GM21576 (cell line): ENCODE data around the gene SYS1.
A peak's percentile ranks its signal among the peaks of the same experiment; 100 is the strongest.

Source experiments
- ATAC-seq: cut with Tn5 transposase; IDR thresholded peaks from one replicate; pipeline ENCODE4 v1.9.1; 2021; ENCODE audit warnings: mild to moderate bottlenecking, moderate library complexity; ENCODE audit not compliant: unreplicated experiment

SYS1 gene

GRCh38 chr20:45412653-45413052 is 49.7 kb downstream of the SYS1 start:
- ATAC-seq, result no peak

GRCh38 chr20:45413479-45413878 is 50.5 kb downstream of the SYS1 start:
- ATAC-seq, result no peak

- ATAC-seq, result peak; percentile 74
Measured at GRCh38 chr20:45415822-45416637, 53.1 kb downstream of the SYS1 start, which contains the start of gene PIGT. PIGT (plus strand) TSS chr20:45416141; CDS start chr20:45416157, 16 bp downstream.

GRCh38 chr20:45416917-45417316 is 54.0 kb downstream of the SYS1 start:
- no peak for ATAC-seq
